PC-3 (cell line): ENCODE data around the gene PTPRE. TPM values are rescaled to one million over a fixed set of nuclear protein-coding genes. Genes with fewer than 3 reads are reported as not detected.

Experiments used
- ATAC-seq: fragments of 200-7000 bp; cut with Tn5 transposase; 2 replicates; pipeline ENCODE4 v1.9.1; 2020; ENCODE audit warnings: mild to moderate bottlenecking, moderate library complexity
- BruUV-seq: library from RNA; stranded (reverse); fragments of 400-500 nt; replicated peaks from 2 replicates; lab custom pipeline; 2021; lab: Mats Ljungman, UMichigan
- CTCF ChIA-PET: fragments of 300-600 bp; sonication (Branson Sonifier 250); formaldehyde crosslinking; loops from one replicate; lab custom pipeline; 2022; ENCODE audit warnings: antibody characterized with exemption; lab: Charles Lee
- POLR2A ChIA-PET: fragments of 300-600 bp; sonication (Branson Sonifier 250); formaldehyde crosslinking; loops from one replicate; lab custom pipeline; 2022; ENCODE audit warnings: antibody characterized with exemption; ENCODE audit not compliant: unreplicated experiment; lab: Charles Lee
- DNase-seq: peaks from one replicate; pipeline ENCODE4 v3.0.0-alpha.2; 2015
- H2AFZ ChIP-seq: fragments of 300-600 bp; sonication (generic); 2 replicates; pipeline ENCODE4 v1.6.0; 2016; ENCODE audit warnings: antibody characterized with exemption, low read length
- H3F3A ChIP-seq: fragments of 300-600 bp; sonication (generic); one replicate; pipeline ENCODE4 v1.6.0; 2017; ENCODE audit warnings: antibody characterized with exemption, low read length, control low read depth, mild to moderate bottlenecking; ENCODE audit not compliant: unreplicated experiment
- H3K27ac ChIP-seq: fragments of 300-600 bp; sonication (generic); 2 replicates; pipeline ENCODE4 v1.5.1; 2016; ENCODE audit warnings: mild to moderate bottlenecking, low read length
- H3K27me3 ChIP-seq: fragments of 300-600 bp; sonication (generic); 2 replicates; pipeline ENCODE4 v1.6.1; 2016; ENCODE audit warnings: low read length, mixed read lengths
- H3K36me3 ChIP-seq: fragments of 300-600 bp; sonication (generic); 2 replicates; pipeline ENCODE4 v1.6.1; 2016; ENCODE audit warnings: low read depth, mixed run types, low read length, mixed read lengths
- H3K4me1 ChIP-seq: fragments of 300-600 bp; sonication (generic); 2 replicates; pipeline ENCODE4 v1.5.1; 2016; ENCODE audit warnings: low read length; ENCODE audit not compliant: insufficient read depth
- H3K4me2 ChIP-seq: fragments of 300-600 bp; sonication (generic); 2 replicates; pipeline ENCODE4 v1.6.0; 2016; ENCODE audit warnings: low read length
- H3K4me3 ChIP-seq: fragments of 300-600 bp; sonication (generic); 2 replicates; pipeline ENCODE4 v1.5.1; 2016; ENCODE audit warnings: mild to moderate bottlenecking, low read length, mixed read lengths
- H3K79me2 ChIP-seq: fragments of 300-600 bp; sonication (generic); 2 replicates; pipeline ENCODE4 v1.6.1; 2017; ENCODE audit warnings: low read length, mixed read lengths
- H3K9ac ChIP-seq: fragments of 300-600 bp; sonication (generic); 2 replicates; pipeline ENCODE4 v1.6.0; 2016; ENCODE audit warnings: mild to moderate bottlenecking, low read length
- H3K9me2 ChIP-seq: fragments of 300-600 bp; sonication (generic); replicated peaks from 2 replicates; pipeline ENCODE4 v1.6.1; 2016; ENCODE audit warnings: mixed run types, low read length, mixed read lengths
- H3K9me3 ChIP-seq: fragments of 300-600 bp; sonication (generic); 2 replicates; pipeline ENCODE4 v1.6.1; 2016; ENCODE audit warnings: low read length, mixed read lengths
- H4K20me1 ChIP-seq: fragments of 300-600 bp; sonication (generic); 2 replicates; pipeline ENCODE4 v1.6.1; 2016; ENCODE audit warnings: low read length, mixed read lengths
- CTCF ChIP-seq: fragments of 300-600 bp; sonication (generic); conservative IDR thresholded peaks from 2 replicates; pipeline ENCODE4 v1.5.1; 2017; ENCODE audit warnings: antibody characterized with exemption, low read depth, mild to moderate bottlenecking, low read length
- EZH2 ChIP-seq: fragments of 300-600 bp; sonication (generic); IDR thresholded peaks from one replicate; pipeline ENCODE4 v1.6.1; 2017; ENCODE audit warnings: antibody characterized with exemption, mild to moderate bottlenecking, low read length; ENCODE audit not compliant: unreplicated experiment
- EZH2phosphoT487 ChIP-seq: fragments of 300-600 bp; sonication (generic); IDR thresholded peaks from 2 replicates; pipeline ENCODE4 v1.6.1; 2018; ENCODE audit warnings: mild to moderate bottlenecking, antibody characterized with exemption, low read length, borderline replicate concordance
- intact Hi-C: fragments of 100-400 bp; cut with micrococcal nuclease; formaldehyde crosslinking; loops from 2 replicates; pipeline ENCODE4 v1.9.0; 2023
- total RNA-seq: library from RNA; depleted of rRNA; stranded (reverse); fragments of >200 nt; gene quantifications from 2 replicates; pipeline ENCODE4 v1.2.3, GENCODE V29; 2014

The PTPRE gene
- total RNA-seq, 1 experiment from 2014 or later = 3.1 TPM

- POLR2A ChIA-PET = no interaction called here
- H3K27ac ChIP-seq = no peak overlapping the region
- H3K4me1 ChIP-seq = peaks cover 9% of the 10 kb centered on the region; the same call in 1 of the 2 replicates
- no peaks in the 10 kb centered on the region for H3K9me3 ChIP-seq
- CTCF ChIA-PET = no interaction called here
- no peak overlapping the region for H2AFZ ChIP-seq
- no peak overlapping the region for H3K9ac ChIP-seq
- intact Hi-C loops = no loop called here
- no peak for TF ChIP-seq CTCF
- TF ChIP-seq EZH2 = no peak
- TF ChIP-seq EZH2phosphoT487 = no peak
- H3K79me2 ChIP-seq = no peaks in the 10 kb centered on the region
- ATAC-seq (no peak), DNase-seq (no peak)
- no peaks in the 10 kb centered on the region for H3F3A ChIP-seq
- H3K36me3 ChIP-seq = no peaks in the 10 kb centered on the region
- H3K4me2 ChIP-seq = no peak overlapping the region
- no peaks in the 10 kb centered on the region for H3K9me2 ChIP-seq
- BruUV-seq = no TSS peak
- H3K4me3 ChIP-seq = no peak overlapping the region
- H4K20me1 ChIP-seq = no peaks in the 10 kb centered on the region
- no peaks in the 10 kb centered on the region for H3K27me3 ChIP-seq
Observed at GRCh38 chr10:127972751-127973357, 66.0 kb downstream of the PTPRE start.

GRCh38 chr10:127973791-127974311 is 66.9 kb downstream of the PTPRE start:
- BruUV-seq = no TSS peak
- ATAC-seq (no peak), DNase-seq (no peak)
- intact Hi-C loops = no loop called here
- Histone ChIP-seq H3K9me2 (no peaks in the 10 kb centered on the region), H3F3A (no peaks in the 10 kb centered on the region), H3K4me2 (no peak overlapping the region), H3K4me3 (no peak overlapping the region), H3K36me3 (no peaks in the 10 kb centered on the region), H2AFZ (no peak overlapping the region), H3K4me1 (peaks cover 9% of the 10 kb centered on the region; the same call in 1 of the 2 replicates), H3K79me2 (no peaks in the 10 kb centered on the region), H3K9me3 (no peaks in the 10 kb centered on the region), H3K27me3 (no peaks in the 10 kb centered on the region), H4K20me1 (no peaks in the 10 kb centered on the region), H3K27ac (no peak overlapping the region), H3K9ac (no peak overlapping the region)
- CTCF ChIA-PET = no interaction called here
- POLR2A ChIA-PET = no interaction called here
- TF ChIP-seq EZH2phosphoT487 (no peak), EZH2 (no peak), CTCF (no peak)

- ChIA-PET CTCF (no interaction called here), POLR2A (no interaction called here)
- Histone ChIP-seq H3K4me3 (no peak overlapping the region), H3K27me3 (no peaks in the 10 kb centered on the region), H3K9me2 (no peaks in the 10 kb centered on the region), H3K4me1 (peaks cover 9% of the 10 kb centered on the region; the same call in 1 of the 2 replicates), H3K27ac (no peak overlapping the region), H3K79me2 (no peaks in the 10 kb centered on the region), H2AFZ (no peak overlapping the region), H3F3A (no peaks in the 10 kb centered on the region), H3K4me2 (no peak overlapping the region), H3K9me3 (no peaks in the 10 kb centered on the region), H4K20me1 (no peaks in the 10 kb centered on the region), H3K9ac (no peak overlapping the region), H3K36me3 (no peaks in the 10 kb centered on the region)
- ATAC-seq = no peak
- TF ChIP-seq EZH2phosphoT487 (no peak), EZH2 (no peak), CTCF (no peak)
- BruUV-seq = no TSS peak
- no peak for DNase-seq
- intact Hi-C loops = no loop called here
Observed at GRCh38 chr10:127974911-127975310, 68.0 kb downstream of the PTPRE start.
